ENCODE data around the gene ATF7. TPM values are rescaled to one million over a fixed set of nuclear protein-coding genes. Genes with fewer than 3 reads are reported as not detected.
"Not testable (repeated sequence)": the region's sequence is repeated elsewhere in the genome, so short reads cannot be mapped to it uniquely, and the experiment has no call there.

Gene ATF7
- total RNA-seq, 1 donor from 2014 or later = 61.2 TPM

DNA sequence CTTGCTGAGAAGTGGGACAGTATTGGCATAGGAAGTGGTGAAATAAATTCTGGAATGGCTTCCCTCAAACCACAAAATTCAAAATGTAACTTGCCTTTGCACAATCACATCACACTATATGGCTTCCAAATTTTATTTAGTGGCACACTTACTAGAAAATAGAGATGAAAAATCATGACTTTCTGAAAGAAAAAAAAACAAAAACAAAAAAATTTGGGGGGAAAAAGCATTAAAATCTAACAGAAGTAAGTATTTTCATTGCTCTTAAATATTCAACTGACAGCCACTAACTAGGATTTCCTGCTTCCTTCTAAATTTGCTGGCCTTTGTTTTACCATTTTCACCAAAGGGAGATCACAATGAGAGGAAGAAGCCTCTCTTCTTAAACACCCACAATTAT, 23.0 kb downstream of the ATF7 start:
- Histone ChIP-seq H3K4me3 (no peak overlapping the region), H3K9me3 (no peaks in the 10 kb centered on the region), H3K27me3 (ENCODE audit: low read depth) (no peaks in the 10 kb centered on the region), H3K36me3 (no peaks in the 10 kb centered on the region), H3K4me1 (peaks cover 39% of the 10 kb centered on the region), H3K27ac (no peak overlapping the region)
- ATAC-seq (no peak), DNase-seq (no peak)
- TF ChIP-seq, protein P1, sequence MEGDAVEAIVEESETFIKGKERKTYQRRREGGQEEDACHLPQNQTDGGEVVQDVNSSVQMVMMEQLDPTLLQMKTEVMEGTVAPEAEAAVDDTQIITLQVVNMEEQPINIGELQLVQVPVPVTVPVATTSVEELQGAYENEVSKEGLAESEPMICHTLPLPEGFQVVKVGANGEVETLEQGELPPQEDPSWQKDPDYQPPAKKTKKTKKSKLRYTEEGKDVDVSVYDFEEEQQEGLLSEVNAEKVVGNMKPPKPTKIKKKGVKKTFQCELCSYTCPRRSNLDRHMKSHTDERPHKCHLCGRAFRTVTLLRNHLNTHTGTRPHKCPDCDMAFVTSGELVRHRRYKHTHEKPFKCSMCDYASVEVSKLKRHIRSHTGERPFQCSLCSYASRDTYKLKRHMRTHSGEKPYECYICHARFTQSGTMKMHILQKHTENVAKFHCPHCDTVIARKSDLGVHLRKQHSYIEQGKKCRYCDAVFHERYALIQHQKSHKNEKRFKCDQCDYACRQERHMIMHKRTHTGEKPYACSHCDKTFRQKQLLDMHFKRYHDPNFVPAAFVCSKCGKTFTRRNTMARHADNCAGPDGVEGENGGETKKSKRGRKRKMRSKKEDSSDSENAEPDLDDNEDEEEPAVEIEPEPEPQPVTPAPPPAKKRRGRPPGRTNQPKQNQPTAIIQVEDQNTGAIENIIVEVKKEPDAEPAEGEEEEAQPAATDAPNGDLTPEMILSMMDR (IDR thresholded peaks at IDR 0.05) = no peak
- intact Hi-C loops (cut with DNase I) = no loop called here

DNA sequence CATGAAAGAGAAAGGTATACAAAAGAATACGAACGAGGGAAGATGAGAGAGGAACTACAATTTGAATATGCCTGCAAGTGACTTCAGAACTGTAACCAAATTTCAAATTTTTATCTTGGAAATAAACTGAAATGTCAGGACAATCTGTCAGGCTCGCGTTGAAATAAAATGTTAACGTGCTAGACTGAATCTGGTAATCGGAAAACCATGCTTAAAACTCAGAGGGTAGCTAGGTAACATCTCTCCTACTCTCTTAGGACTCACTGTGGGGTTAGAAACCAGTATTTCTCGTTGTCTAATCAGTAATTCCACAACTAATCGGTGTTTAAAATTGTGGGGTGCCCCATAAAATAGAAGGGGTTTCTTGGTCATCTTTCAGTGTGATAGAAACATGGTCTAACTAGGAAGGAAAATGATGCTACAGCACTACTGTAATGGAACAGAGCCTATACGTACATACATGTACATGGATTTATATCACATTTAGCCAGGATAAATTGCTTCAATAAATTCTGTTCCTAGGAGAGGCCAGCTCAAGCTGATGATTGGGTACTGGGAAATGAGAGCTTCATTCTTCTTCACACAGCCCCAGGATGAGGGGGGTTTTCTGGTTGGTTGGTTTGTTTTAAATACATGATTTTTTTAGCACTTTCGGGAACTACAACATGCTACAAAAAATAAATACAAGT, 23.9 kb downstream of the ATF7 start:
- H3K36me3 ChIP-seq = no peaks in the 10 kb centered on the region
- peaks cover 40% of the 10 kb centered on the region for H3K4me1 ChIP-seq
- no peak overlapping the region for H3K4me3 ChIP-seq
- ATAC-seq (no peak), DNase-seq (no peak)
- no peak overlapping the region for H3K27ac ChIP-seq
- TF ChIP-seq, protein P1 (IDR thresholded peaks at IDR 0.05) = no peak
- H3K27me3 ChIP-seq (ENCODE audit: low read depth) = no peaks in the 10 kb centered on the region
- no peaks in the 10 kb centered on the region for H3K9me3 ChIP-seq
- intact Hi-C loops (cut with DNase I) = no loop called here

DNA sequence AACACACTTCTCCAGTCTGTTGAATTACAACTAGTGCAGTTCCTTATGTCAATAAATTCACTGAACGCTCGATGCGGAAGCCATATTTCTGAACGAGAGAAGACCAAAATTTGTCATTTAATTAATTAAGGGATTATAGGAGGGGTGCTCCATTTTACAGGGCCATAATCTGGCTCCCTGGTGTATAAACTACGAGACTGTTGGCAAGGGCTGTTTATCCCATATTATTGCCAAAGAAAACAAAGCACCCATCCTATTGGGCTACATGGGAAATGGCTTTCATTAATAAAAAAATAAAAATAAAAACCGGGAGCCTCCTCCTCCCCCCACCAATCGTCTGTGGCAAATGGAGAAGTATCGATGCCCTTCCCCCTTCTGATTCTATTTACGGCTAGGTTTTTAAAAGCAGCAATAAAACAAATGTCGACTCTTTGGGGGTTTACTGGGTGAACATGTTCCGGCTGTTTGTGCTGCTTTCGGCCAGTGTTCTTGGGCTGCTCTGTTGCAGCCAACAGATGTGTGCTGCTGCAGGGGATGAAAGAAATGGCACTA, 24.8 kb downstream of the ATF7 start:
- Histone ChIP-seq H3K27ac (no peak overlapping the region), H3K27me3 (ENCODE audit: low read depth) (no peaks in the 10 kb centered on the region), H3K9me3 (no peaks in the 10 kb centered on the region), H3K36me3 (no peaks in the 10 kb centered on the region), H3K4me1 (peaks cover 50% of the 10 kb centered on the region), H3K4me3 (peak overlapping the region; percentile 20)
- TF ChIP-seq, protein P1 (IDR thresholded peaks at IDR 0.05) = no peak
- DNase-seq = no peak
- intact Hi-C loops (cut with DNase I) = no loop called here
- peak in 1 of 2 donors; percentile 14 for ATAC-seq

DNA sequence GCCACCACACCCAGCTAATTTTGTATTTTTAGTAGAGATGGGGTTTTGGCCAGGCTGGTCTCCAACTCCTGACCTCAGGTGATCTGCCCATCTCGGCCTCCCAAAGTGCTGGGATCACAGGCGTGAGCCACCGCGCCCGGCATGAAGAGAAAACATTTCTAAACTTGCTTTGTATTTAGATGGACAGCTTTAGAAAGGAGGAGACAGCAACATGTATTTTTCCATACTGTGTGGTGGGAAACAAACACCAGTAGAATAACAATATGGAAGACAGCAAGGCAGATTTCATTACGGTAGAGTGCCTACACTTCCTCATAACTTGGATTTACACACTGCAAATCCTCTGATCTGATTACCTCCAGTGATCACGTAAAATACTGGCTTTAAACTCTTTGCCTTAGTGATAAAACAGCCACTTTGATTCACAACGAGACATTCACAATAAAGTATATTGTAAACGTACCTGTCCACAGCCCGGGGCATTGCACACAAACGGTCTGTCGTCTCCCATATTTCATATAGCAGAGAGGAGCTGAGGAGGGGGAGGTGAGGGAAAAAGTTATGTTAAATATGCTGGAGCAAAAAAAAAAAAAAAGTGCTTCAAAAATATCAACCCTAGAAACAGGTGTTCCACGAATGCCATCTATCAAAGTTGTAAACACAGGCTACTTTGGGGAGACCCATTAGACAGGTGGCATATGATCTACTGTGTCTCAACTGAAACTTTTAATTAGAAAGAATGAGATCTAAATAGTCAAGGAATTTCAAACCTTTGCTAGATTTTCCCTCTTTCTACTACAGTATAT, 25.5 kb downstream of the ATF7 start:
- Histone ChIP-seq H3K27me3 (ENCODE audit: low read depth) (no peaks in the 10 kb centered on the region), H3K4me1 (peaks cover 55% of the 10 kb centered on the region), H3K27ac (no peak overlapping the region), H3K36me3 (no peaks in the 10 kb centered on the region), H3K4me3 (no peak overlapping the region), H3K9me3 (no peaks in the 10 kb centered on the region)
- intact Hi-C loops (cut with DNase I) = no loop called here
- DNase-seq = no peak
- TF ChIP-seq, protein P1 (IDR thresholded peaks at IDR 0.05) = no peak
- ATAC-seq = no peak

DNA sequence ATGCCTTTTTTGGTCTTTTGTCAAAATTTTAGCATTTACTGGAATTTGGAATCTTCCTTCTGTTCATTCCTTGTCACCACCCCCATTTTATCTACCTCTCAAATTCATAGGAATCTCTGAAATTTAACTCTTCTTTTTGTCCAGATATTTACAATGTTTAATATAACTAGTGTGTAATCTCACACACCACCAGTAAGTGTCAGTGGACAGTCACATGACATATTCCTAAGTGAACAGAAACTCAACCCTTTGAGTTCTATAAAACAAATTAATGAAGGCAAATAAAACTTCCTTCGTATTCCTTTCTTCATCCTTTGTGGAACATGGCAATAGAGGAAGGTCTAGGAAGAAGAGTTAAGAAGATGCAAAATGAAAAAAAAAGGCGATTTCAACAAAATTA, 26.6 kb downstream of the ATF7 start:
- no peak overlapping the region for H3K4me3 ChIP-seq
- peaks cover 60% of the 10 kb centered on the region for H3K4me1 ChIP-seq
- TF ChIP-seq, protein P1 (IDR thresholded peaks at IDR 0.05) = no peak
- no peaks in the 10 kb centered on the region for H3K9me3 ChIP-seq
- DNase-seq (no peak), ATAC-seq (no peak)
- intact Hi-C loops (cut with DNase I) = no loop called here
- no peaks in the 10 kb centered on the region for H3K36me3 ChIP-seq
- no peaks in the 10 kb centered on the region for H3K27me3 ChIP-seq (ENCODE audit: low read depth)
- H3K27ac ChIP-seq = no peak overlapping the region

DNA sequence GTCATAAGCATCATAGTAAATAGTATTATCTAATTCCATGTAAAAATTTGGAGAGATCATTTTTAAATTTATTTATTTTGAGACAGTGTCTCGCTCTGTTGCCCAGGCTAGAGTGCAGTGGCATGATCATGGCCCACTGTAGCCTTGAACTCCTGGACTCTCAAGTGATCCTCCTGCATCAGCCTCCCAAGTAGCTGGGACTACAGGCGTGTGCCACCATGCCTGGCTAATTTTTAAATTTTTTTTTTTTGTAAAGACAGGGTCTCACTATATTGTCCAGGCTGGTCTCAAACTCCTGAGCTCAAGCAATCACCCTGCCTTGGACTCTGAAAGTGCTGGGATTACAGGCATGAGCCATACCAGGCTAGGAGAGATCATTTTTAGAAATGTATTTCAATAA, 27.2 kb downstream of the ATF7 start:
- intact Hi-C loops (cut with DNase I); DNase-seq; H3K4me3 ChIP-seq; H3K9me3 ChIP-seq; H3K27me3 ChIP-seq (ENCODE audit: low read depth); H3K27ac ChIP-seq; H3K36me3 ChIP-seq; ATAC-seq: not testable (repeated sequence)
- peaks cover 54% of the 10 kb centered on the region for H3K4me1 ChIP-seq
